HG03520 (cell line): ENCODE results near the gene RALGAPA2.

ENCODE experiments used
- ATAC-seq: cut with Tn5 transposase; IDR thresholded peaks from one replicate; pipeline ENCODE4 v1.9.1; 2021; ENCODE audit warnings: mild to moderate bottlenecking, moderate library complexity; ENCODE audit not compliant: unreplicated experiment

The RALGAPA2 gene

GRCh38 chr20:20712474-20713243 is at the start of gene RALGAPA2:
RALGAPA2 (minus strand) TSS chr20:20712644; CDS start chr20:20712480, 164 bp downstream.
- peak; percentile 94 for ATAC-seq

DNA sequence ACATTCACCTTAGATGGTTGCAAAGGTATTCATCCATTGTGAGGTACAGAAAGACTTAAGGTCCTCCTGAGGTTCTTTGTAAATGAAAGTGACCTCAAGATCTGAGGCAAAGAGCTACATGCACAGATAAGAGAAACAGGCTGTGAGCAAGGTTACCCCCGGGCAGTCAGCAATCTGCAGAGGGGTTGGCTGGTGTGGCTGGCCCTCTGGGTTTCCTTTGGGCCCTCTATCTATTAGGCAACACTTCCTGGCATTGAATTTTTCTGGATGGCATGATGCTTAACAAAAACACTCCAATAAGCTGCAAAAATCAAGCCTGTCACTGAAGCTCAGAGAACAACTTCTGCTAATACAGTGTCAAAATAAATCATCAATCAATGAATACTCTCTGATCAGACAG is 48.9 kb upstream of the RALGAPA2 start:
- ATAC-seq = no peak

GRCh38 chr20:20759132-20759531 is 46.7 kb upstream of the RALGAPA2 start:
- ATAC-seq = no peak

GRCh38 chr20:20755674-20756319 is 43.4 kb upstream of the RALGAPA2 start:
- no peak for ATAC-seq

GRCh38 chr20:20755231-20755630 is 42.8 kb upstream of the RALGAPA2 start:
- no peak for ATAC-seq

- no peak for ATAC-seq
Measured at GRCh38 chr20:20754714-20755113, 42.3 kb upstream of the RALGAPA2 start.

- no peak for ATAC-seq
Measured at GRCh38 chr20:20752712-20753111, 40.3 kb upstream of the RALGAPA2 start.

DNA sequence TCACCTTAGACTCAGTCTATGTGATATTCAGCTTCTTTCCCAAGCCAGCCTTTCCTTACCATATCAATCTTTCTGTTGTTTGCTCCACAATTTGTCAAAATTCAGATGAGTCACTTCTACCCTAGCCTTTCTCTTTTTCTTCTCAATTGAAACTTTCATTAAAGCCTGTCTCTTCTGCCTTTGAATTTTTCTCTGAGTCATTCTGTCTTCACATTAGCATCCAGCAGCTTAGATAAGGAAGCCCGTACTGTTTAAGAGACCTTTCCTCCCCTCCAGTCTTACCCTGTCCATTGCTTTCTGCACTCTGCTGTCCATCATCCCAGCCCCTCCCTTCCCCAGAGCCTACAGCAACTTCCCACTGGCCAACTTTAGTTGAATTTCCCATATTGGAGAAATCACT is 34.9 kb upstream of the RALGAPA2 start:
- ATAC-seq = no peak

DNA sequence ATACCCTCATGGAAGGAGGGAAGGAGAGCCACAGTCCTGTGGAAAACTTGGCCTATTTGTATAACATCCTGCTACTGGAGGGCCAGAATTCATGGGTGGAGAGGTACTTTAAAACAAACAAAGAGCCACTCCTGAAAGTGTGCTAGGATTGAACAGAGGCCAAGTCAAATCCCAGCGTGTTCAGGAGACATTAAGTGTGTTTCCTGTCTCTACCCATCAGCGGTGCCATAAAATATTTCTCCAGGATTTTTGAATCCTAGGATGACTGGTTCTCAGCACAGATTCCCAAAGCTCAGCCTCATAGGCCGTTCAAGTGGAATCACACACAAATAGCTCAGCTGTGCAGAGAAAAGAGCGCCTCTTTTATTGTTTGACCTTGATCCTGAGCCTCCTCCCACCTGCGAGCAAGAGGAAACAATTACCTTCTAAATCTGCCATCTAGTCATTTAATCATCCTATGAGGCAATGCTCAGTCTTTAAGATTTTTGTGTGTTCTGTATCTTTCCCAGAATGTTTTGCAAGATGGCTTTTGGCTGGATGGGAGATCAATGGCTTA is 31.8 kb upstream of the RALGAPA2 start:
- no peak for ATAC-seq

GRCh38 chr20:20743511-20744169 is 31.2 kb upstream of the RALGAPA2 start:
- no peak for ATAC-seq

DNA sequence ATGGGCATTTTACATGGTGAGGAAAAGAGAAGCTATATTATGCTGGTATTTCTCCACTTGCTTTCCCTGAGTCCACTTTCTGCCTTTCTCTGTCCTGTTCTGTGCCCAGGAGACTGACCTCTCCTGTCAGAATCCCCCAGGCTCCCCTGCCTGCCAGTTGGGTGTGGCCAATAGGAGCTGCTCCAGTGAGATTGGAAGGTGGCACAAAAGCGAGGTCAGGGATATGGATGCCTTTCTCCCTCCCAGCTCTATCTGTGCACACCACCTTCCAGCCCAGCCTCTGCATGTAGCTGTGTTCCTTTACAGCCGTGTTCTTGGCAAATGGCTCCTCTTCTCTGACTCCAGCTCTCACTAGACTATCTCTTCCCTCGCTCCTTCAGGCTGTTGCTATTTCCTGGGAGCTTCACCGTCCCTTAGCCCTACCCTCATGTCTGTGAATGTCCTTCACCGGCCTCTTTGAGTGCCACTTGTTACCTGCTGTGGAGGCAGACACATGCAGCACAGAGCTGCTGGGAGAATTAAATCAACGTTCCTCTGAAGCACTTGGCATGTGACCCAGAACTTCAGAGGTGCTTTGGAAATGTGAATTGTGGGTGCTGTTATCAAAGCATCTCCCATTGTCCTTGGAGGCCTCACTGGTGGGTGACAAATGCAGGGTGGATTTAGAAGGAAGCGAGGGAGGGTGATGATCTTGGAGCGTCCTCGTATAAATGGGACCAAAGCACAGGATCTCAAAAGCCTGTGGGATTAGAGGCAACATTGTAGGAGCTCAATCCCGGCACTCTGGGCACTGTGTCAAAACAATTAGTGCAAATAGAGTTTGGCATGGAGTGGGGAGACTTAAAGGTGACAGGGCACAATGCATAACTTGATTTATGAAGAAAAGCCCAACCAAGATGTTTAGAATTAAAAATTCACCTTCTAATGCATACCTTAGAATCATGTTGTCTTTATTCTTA is 28.9 kb upstream of the RALGAPA2 start:
- ATAC-seq = no peak

- ATAC-seq = no peak
Measured at GRCh38 chr20:20740541-20740940, 28.1 kb upstream of the RALGAPA2 start.

DNA sequence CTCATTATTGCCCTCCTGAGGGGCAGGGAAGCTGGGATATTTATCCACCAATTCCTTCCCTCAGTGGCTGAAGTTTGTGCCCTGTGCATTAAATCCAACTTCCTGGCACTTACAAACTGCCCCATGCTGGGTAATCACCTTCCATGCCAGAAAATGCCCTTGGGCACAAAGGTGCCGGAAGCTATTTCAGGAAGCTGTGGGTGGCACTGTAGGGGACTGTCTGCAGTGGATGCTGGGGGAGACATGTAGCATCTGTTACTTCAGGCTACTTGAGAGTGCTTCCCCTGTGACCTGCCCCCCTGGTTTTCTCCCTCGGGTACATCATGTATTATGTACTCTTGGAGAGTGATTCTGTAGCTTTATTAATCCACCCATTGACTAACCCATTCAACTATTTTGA is 24.7 kb upstream of the RALGAPA2 start:
- ATAC-seq = no peak

DNA sequence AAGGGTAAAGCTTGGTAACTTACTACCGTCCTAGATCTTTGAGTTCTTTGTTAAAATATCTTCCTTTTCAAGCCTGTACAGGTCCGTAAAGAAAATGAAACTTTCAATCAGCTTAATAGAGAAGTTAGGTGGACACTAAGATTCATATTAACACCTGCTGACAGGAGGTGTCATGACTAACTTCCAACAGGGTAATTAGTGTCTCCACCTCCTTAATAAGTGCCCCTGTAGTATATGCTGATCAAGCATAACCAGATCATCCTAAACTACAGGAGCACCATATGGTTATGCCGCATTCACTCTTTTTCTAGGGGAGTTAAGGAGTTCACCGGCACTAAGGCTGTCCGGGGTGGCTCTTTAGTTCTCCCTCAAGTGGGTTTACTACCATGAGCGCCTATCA is 23.9 kb upstream of the RALGAPA2 start:
- ATAC-seq = no peak

- ATAC-seq = no peak
Measured at GRCh38 chr20:20734475-20734948, 22.1 kb upstream of the RALGAPA2 start.

- no peak for ATAC-seq
Measured at GRCh38 chr20:20733943-20734342, 21.5 kb upstream of the RALGAPA2 start.

DNA sequence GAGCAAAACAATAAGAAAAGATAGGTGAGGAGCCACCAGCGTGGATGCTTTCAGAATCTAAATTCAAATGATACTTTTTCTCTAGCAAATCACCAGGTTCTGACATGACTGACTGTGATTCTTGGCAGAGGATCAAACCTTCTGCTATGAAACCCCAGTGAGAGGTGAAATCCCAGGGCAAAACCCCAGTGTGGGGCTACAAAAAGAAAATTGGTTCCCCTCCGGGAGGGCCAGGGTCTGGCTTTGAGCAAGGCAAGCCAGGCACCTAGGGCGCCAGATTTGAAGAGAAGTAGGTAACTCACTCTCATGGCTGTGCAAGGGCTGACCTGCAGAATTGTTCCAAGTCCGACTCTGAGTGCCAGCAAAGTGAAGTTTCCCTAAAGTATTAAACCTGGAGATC is 20.2 kb upstream of the RALGAPA2 start:
- ATAC-seq = no peak

- ATAC-seq = no peak
Measured at GRCh38 chr20:20731945-20732296, 19.5 kb upstream of the RALGAPA2 start.

GRCh38 chr20:20731000-20731944 is 18.8 kb upstream of the RALGAPA2 start:
- no peak for ATAC-seq
